IPS-18c (cell line): ENCODE measurements around the gene SHANK1.
"Not testable (repeated sequence)": the region's sequence is repeated elsewhere in the genome, so short reads cannot be mapped to it uniquely, and the experiment has no call there.

Experiments
- H3K4me3 ChIP-seq: 2 replicates; pipeline ENCODE4 v1.7.0; 2013; ENCODE audit warnings: low read depth, mild to moderate bottlenecking, low read length, moderate library complexity; ENCODE audit not compliant: insufficient read depth
- H3K9me3 ChIP-seq: one replicate; pipeline ENCODE4 v1.6.1; 2013; ENCODE audit warnings: mild to moderate bottlenecking, low read length, moderate library complexity; ENCODE audit not compliant: control insufficient read depth, insufficient read depth

Gene SHANK1

DNA sequence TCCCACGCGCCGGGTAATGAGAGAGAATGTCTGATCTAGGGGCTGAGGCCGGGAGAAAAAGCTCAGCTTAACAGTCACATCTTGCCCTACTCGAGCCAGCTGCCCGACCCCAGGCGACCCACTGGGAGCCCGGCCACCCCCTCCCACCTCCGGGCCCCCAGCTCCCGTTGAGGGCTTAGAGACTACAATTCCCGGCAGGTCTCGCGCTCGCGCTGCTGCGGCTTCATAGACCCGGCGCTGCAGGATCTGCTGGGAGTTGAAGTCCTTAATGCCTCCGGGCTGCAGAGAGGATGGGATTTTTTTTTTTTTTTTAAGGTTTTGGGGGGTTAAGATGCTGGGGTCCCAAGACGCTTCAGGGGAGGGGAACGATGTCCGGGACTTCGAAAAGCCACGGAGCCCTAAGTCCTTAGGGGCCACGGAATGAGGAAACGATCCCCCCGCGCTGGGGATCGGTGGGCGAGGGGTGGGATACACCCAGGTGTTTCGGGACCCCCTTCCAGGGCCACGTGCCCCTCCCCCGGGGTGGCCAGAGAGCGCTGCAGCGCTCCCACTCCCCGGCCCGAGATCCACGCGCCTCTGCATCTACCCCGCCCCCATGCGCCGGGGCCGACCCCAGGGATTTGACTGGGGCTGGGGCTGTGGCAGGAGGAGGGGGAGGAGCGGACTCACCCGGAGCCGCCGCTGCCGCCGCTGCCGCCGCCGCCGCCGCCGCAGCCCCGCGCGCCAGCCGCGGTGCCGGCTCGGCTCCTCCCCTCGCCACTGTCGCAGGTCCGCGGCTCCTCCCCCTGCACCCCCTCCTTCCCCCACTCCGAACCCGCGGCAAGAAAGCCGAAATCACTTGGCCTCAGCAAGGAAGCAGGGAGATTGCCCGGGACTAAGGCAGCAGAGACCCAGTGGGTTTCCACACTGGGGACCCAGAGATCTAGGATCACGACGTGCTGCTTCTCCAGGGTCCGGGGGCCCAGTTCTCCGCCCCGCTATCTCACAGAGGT, 80.2 kb downstream of the SHANK1 start, which contains the start of gene SYT3:
SYT3 (minus strand) TSS at position 761 of the 992 bp plus-strand sequence. CDS start 2,470 bp downstream, outside the sequence.
- peak within 1 kb of the TSS; percentile 72 for H3K4me3 ChIP-seq
- no peaks in the 10 kb centered on the region for H3K9me3 ChIP-seq

DNA sequence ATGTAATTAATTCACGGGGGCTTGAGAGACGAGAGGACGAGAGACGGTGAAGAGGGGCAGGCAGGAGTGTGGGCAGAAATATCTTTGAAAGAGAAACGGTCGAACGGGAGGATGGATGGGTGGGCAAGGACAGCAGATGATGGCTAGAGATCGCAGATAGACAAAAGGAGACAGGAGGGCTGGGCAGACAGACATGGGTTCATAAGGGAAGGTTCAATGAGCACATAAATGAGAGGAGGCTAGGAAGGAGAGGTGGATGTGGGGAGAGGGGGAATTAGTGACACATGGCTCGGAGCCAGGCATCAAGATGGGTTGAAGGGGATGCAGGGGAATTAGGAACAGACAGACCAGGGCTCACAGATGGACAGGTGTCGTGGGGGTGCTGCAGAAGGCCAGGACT, 81.0 kb downstream of the SHANK1 start:
- Histone ChIP-seq H3K9me3 (no peaks in the 10 kb centered on the region), H3K4me3 (peak overlapping the region; percentile 59; the same call in 1 of the 2 replicates)

DNA sequence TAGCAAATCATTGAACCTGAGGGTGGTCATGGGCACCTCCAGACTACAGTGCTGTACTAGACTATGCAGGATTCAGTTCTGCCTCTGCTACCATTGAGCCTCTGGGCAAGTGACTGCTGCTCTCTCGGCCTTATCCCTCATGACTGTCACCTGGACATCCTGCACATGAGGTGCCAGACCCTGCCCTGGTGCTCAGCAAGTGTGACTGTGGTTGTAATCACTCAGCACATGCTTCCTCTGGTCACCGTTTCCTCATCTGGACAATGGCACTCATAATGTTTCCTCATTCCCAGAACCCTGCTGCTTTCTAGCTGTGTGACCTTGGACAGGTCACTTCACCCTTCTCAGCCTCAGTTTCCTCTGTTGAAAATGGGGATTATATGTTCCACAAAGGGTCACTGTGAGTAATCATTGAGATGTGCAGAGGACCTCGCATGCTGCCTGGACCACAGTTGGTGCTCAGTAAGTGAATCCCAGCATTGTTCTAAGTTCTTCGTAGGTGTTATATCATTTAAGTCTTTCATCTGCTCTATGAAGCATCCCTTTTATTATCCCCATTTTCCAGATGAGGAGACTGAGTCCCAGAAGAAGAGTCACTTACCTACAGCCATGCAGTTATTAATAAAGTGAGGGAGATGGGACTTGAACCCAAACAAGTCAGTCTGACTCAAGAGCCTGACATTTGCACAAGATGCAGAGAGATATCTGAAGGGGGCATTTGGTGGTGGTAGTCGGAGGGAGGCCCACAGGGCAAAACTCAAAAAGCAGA, 83.1 kb downstream of the SHANK1 start:
- Histone ChIP-seq H3K9me3 (no peaks in the 10 kb centered on the region), H3K4me3 (no peak overlapping the region; the same call in 1 of the 2 replicates)

DNA sequence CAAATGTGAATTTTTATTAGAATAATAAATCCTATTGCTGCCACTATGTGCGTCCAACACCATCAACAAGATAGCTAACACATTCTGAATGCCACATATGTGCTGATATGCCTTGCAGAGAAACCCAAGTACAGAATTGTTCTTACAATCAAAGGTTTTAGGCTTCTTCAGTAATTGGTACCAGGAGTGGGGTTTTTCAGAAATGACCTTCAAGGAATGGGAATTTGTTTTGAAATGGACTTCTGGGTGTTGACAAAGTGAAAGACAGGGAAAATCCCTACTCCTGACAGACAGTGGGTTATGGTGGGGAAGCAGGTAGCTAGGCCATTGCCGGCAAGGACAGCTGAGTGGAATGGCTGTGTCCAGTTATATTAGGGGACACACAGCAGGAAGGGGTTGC, 85.6 kb downstream of the SHANK1 start:
- Histone ChIP-seq H3K9me3 (no peaks in the 10 kb centered on the region), H3K4me3 (no peak overlapping the region; the same call in 1 of the 2 replicates)

DNA sequence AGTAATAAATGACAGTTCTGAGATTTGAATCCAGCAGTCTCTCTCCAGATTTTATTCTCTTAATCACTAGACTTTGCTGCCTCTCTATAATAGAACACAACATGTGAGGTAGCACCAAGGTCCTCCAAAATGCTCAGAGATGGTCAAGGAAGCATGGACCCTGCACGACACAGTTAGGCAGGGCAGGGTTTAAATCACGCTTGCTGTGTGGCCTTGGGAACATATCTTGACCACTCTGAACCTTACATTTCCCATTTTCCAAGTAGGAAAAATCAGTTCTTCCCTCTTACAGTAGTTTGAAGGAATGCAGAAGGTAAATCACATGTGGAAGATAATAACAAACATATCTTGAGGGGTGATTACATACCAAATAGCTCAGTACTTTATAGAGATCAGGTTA, 86.2 kb downstream of the SHANK1 start:
- Histone ChIP-seq H3K4me3 (no peak overlapping the region), H3K9me3 (no peaks in the 10 kb centered on the region)

DNA sequence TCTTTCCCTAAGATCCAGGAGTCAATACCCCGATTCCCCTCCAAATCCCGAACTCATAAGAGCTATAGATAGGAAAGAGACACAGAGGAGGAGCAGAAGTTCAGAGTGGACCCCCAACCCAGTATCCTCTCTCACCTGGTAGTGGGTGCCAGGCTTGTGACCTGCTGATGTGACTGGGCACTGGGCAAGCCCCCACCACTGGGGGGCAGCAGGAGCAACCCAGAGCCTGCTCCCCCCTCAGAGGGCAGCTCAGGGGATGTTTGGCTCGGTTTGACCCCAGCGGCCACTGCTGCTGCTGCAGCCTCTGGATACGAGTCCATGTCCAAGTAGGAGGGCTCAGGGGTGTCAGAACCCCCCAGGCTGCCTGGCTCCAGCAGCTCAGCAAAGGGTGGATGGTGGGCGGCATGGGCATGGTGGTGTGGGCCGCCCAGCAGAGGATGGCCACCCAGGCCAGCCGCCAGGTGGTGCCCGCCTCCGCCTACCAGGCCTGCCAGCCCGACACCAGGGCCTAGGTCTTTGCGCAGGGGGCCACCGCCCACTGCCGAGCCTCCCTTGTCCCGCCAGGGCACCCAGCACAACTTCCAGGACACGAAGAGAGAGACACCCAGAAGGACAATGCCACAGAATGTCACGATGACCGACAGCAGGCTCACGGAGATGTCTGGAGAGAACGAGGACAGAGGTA, 87.3 kb downstream of the SHANK1 start:
- no peak overlapping the region for H3K4me3 ChIP-seq

DNA sequence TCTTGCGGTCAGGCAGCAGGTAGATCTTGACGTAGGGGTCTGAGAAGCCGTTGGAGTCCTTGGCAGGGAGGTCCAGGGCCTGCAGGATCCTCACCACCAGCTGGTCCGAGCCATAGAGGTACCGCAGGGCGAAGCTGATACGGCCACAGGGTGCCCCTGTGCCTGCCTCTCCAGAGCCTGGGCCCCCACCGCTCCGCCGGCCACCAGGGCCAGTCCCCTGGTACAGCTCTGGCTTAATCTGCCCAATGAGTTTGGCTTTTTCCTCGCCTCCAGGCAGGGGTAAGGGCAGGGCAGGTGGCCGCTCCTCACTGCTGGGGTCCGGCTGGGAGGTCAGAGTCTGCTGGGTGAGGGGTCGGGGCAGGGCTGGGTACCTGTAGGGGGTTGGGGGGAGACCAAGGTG, 89.8 kb downstream of the SHANK1 start:
- no peak overlapping the region for H3K4me3 ChIP-seq

More for the DNA sequence above, 87.3 kb downstream of the SHANK1 start:
- no peaks in the 10 kb centered on the region for H3K9me3 ChIP-seq

DNA sequence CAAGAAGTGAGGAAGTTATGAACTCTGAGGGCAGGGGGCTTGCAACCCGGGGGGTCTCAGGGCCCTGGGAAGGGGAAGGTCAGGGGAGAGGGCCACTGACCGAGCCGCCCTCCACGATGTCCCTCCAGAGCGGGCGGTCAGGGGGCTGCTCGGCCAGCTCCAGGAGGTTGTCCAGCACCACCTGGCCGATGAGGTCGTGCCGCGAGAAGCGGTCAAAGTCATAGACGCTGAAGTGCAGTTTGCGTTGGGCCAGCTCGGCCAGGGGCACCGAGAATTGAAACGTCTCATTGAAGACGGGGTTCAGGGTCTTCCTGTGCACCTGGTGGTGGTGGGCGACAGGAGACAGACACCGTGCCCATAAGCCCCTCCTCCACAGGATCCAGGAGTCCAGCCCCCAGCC, 90.4 kb downstream of the SHANK1 start:
- no peaks in the 10 kb centered on the region for H3K9me3 ChIP-seq
- no peak overlapping the region for H3K4me3 ChIP-seq

More for the DNA sequence above, 89.8 kb downstream of the SHANK1 start:
- no peaks in the 10 kb centered on the region for H3K9me3 ChIP-seq

DNA sequence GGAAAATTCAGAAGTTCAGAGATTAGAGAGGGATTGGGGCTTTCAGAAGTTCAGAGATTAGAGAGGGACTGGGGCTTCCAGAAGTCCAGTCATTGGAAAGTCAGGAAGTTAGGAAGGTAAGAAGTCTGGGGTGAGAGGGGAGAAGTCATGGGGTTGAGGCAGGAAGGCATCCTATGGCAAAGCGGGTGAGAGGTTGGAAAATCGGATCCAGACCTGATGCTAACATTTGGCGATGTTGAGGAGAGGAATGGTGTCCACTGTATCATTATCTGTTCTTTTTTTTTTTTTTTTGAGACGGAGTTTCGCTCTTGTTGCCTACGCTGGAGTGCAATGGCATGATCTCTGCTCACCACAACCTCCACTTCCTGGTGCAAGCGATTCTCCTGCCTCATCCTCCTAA, 91.1 kb downstream of the SHANK1 start:
- H3K4me3 ChIP-seq, result no peak overlapping the region

DNA sequence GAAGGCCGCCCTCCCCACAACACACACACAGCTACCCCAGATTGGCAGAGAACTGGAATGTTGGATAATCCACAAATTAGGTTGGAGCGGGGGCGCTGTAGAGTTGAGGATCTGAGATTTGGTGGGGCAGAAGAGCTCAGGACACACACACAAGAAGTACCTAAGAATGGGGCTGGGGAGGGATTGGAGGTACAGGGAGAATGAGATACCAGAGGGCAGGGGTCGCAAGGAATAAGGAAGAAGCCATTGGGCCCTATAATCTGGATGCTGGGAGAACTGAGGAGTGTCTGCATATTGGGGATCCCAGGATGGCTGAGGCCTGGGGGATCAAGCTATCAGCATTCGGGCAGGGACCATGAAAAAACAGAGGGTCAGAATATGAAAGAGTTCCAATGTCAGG, 91.5 kb downstream of the SHANK1 start:
- Histone ChIP-seq H3K9me3 (no peaks in the 10 kb centered on the region), H3K4me3 (no peak overlapping the region)

More for the DNA sequence above, 91.1 kb downstream of the SHANK1 start:
- no peaks in the 10 kb centered on the region for H3K9me3 ChIP-seq

DNA sequence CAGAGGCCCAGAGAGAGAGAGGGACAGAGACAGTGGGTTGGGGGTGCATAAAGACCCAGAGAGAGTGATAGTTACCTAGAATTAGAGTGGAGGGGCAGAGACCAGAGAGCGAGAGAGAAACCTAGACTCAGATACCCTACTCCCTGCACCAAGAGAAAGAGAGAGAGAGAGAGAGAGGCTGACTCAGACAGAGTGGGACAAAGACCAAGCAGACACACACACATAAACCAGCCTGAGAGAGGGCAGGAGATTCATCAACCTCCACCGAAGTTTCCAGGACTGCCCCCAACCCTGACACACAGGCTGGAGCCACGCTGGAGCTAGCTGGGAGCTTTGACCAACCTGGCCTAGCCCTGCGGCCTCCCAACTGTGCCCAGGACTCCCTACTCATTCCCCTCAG, 92.8 kb downstream of the SHANK1 start:
- H3K9me3 ChIP-seq, result no peaks in the 10 kb centered on the region
- no peak overlapping the region for H3K4me3 ChIP-seq

DNA sequence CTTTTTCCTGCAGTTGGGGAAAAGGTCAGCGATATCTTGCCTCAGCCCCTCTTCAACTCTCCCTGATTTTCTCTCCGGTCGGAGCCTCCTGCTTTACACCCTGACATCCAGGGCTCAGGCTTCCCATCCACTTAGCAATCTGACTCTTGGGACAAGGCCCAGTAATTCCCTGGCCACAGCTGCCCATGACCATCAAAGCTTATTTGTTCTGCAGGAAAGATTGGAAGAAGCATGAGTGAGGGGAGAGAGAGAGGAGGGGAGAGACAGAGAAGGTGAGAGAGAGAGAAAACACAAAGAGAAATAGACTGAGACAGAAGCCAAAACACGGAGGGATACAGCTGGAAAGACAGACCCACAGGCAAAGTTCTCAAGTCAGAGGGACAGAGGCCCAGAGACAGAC, 93.6 kb downstream of the SHANK1 start:
- H3K4me3 ChIP-seq, result no peak overlapping the region
- no peaks in the 10 kb centered on the region for H3K9me3 ChIP-seq

DNA sequence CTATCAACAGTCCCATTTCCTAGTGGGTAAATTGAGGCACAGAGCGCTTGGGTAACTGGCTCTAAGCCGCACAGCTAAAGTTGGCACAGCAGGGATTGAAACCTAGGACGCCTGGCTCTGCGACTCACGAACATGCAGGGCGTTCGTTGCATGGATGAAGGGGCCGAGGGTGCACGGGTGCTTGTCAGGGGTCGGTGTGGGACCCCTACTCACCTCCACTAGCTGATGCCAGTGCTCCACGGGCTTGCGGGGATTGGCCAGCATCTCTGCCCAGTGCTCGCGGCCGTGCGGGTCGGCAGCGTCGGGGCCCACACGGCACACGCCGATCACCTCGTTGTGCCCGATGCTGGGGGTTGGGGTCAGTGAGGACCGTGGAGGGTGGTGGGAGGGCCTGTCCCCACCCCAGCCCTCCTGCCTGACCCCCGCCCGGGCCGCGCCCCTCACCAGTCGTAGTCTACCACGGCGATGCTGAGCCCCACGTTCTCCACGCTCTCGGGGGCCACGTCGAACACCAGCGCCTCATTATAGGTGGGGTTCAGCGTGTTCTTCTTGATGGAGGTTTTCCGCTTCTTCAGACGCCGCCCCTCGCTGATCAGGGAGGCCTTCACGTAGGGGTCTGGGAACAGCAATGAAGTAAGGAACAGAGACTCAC, 94.5 kb downstream of the SHANK1 start:
- Histone ChIP-seq H3K4me3 (no peak overlapping the region), H3K9me3 (no peaks in the 10 kb centered on the region)

DNA sequence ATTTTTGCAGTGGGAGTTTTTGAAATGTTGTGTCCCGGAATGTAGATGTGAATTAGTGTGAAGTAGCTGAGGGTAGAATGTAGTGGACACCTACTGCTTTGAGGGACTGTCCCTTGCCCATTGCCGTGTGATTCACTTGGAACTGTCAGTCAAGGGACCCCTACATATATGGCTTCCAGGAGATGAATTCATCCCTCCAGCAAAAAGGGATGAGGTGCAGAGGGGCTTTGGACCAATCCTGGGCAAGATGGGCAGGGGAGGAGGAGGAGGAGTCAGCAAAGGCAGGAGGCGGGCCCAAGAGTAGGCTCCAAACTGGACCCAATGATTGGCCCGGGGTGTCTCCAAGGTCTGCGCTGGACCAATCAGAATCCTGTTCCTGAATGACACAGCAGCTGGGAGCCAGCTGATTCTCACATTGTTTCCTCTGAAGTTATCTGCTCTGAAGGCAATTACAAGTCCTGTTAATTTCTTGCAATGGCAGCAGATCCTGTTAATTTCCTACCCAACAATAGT, 99.2 kb downstream of the SHANK1 start:
- H3K9me3 ChIP-seq, H3K4me3 ChIP-seq: not testable (repeated sequence)

DNA sequence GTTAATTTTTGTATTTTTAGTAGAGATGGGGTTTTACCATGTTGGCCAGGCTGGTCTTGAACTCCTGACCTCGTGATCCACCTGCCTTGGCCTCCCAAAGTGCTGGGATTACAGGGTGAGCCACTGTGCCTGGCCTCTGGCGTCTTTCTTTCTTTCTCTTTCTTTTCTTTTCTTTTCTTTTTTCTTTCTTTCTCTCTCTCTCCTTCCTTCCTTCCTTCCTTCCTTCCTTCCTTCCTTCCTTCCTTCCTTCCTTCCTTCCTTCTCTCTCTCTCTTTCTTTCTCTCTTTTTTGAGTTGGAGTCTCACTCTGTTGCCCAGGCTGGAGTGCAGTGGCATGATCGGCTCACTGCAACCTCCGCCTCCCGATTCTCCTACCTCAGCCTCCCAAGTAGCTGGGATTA, 100.4 kb downstream of the SHANK1 start:
- not testable (repeated sequence) for H3K9me3 ChIP-seq, H3K4me3 ChIP-seq

DNA sequence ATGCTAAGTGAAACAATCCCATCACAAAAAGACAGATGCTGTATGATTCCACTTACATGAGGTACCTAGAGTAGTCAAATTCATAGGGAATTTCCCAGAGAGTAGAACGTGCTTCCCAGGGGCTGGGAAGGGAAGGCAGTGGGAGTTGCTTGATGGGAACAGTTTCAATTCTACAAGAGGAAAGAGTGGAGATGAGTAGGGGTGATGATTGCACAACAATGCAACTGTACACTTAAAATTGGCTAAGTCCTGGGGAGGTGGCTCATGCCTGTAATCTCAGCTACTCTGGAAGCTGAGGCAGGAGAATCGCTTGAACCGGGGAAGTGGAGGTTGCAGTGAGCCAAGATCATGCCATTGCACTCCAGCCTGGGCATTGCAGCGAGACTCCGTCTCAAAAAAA, 101.2 kb downstream of the SHANK1 start:
- H3K9me3 ChIP-seq, result not testable (repeated sequence)

More for the DNA sequence above, 101.2 kb downstream of the SHANK1 start:
- not testable (repeated sequence) for H3K4me3 ChIP-seq
